Astrocyte of the spinal cord (primary cell): Measurements from ENCODE around the gene OR51B5.
"Not testable (repeated sequence)": the region's sequence is repeated elsewhere in the genome, so short reads cannot be mapped to it uniquely, and the experiment has no call there.

Experiments used
- DNase-seq: peaks from one replicate; pipeline ENCODE4 v3.0.0; 2011; ENCODE audit warnings: low read depth, low spot score
- H3K4me3 ChIP-seq: 2 replicates; pipeline ENCODE4 v1.5.1; 2011; ENCODE audit warnings: low read depth, mild to moderate bottlenecking, low read length, moderate library complexity
- CTCF ChIP-seq: IDR thresholded peaks from 2 replicates; pipeline ENCODE4 v1.5.1; 2012; ENCODE audit warnings: low read depth, mild to moderate bottlenecking, low read length, inconsistent platforms
- in situ Hi-C: cut with HindIII; loops from 2 replicates; pipeline ENCODE4 v1.10.0; 2017; ENCODE audit warnings: low sequenced_read_pairs

Gene OR51B5

GRCh38 chr11:5362017-5362625, 18.8 kb upstream of the OR51B5 start:
- TF ChIP-seq CTCF, result no peak
- H3K4me3 ChIP-seq, result no peak overlapping the region
- DNase-seq, result no peak
- in situ Hi-C loops, result no loop called here

GRCh38 chr11:5356031-5356430, 12.7 kb upstream of the OR51B5 start:
- in situ Hi-C loops, H3K4me3 ChIP-seq, DNase-seq: not testable (repeated sequence)

GRCh38 chr11:5351208-5351607, 7.9 kb upstream of the OR51B5 start, which contains the start of gene OR51B6:
OR51B6 (plus strand) TSS chr11:5351508; CDS start chr11:5351508, 0 bp downstream.
- in situ Hi-C loops, result no loop called here
- no peak within 1 kb of the TSS for H3K4me3 ChIP-seq
- DNase-seq, result no peak
- no peak for TF ChIP-seq CTCF

- in situ Hi-C loops, result no loop called here
- no peak overlapping the region for H3K4me3 ChIP-seq
- no peak for DNase-seq
- no peak for TF ChIP-seq CTCF
These were observed 6.2 kb upstream of the OR51B5 start for GRCh38 chr11:5349550-5349949.

GRCh38 chr11:5348551-5349194, 5.3 kb upstream of the OR51B5 start:
- in situ Hi-C loops, result no loop called here
- H3K4me3 ChIP-seq, result no peak overlapping the region
- DNase-seq, result no peak
- no peak for TF ChIP-seq CTCF

GRCh38 chr11:5345831-5346230, 2.5 kb upstream of the OR51B5 start:
- DNase-seq, result no peak
- no peak for TF ChIP-seq CTCF
- H3K4me3 ChIP-seq, result no peak overlapping the region
- in situ Hi-C loops, result no loop called here

- TF ChIP-seq CTCF, result no peak
- in situ Hi-C loops, result no loop called here
These were observed 3.5 kb downstream of the OR51B5 start for GRCh38 chr11:5339771-5340322.

GRCh38 chr11:5337253-5337652, 6.1 kb downstream of the OR51B5 start:
- H3K4me3 ChIP-seq, in situ Hi-C loops, DNase-seq: not testable (repeated sequence)

More at GRCh38 chr11:5339771-5340322, 3.5 kb downstream of the OR51B5 start:
- no peak overlapping the region for H3K4me3 ChIP-seq
- DNase-seq, result no peak
